Measurements from ENCODE around the gene SLX4. TPM values are rescaled to one million over a fixed set of nuclear protein-coding genes. Genes with fewer than 3 reads are reported as not detected.

The SLX4 gene
- total RNA-seq, 1 donor from 2014 or later: 11.8 TPM

DNA sequence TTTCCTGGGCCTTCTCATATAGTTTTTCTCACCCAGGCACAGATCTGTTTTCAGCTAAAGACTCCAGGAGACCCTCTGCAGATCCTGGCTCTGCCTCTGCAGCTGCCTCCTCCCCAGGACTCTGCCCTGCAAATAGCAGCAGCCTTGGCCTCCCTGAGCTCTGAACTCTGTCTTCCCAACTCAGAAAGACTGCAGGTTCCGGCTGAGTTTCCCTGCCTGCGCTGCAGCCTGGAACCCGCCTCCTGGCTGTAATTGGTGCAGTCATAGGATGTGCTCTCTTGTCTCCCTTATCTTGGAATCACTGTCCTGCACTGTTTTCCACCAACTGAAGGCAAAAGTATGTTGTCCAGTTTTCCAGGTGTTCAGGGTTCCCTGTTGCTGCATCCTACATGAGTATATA is 28.8 kb upstream of the SLX4 start:
- no peaks in the 10 kb centered on the region for H3K27me3 Mint-ChIP-seq (ENCODE audit: unreplicated experiment)
- TF ChIP-seq, protein P1, sequence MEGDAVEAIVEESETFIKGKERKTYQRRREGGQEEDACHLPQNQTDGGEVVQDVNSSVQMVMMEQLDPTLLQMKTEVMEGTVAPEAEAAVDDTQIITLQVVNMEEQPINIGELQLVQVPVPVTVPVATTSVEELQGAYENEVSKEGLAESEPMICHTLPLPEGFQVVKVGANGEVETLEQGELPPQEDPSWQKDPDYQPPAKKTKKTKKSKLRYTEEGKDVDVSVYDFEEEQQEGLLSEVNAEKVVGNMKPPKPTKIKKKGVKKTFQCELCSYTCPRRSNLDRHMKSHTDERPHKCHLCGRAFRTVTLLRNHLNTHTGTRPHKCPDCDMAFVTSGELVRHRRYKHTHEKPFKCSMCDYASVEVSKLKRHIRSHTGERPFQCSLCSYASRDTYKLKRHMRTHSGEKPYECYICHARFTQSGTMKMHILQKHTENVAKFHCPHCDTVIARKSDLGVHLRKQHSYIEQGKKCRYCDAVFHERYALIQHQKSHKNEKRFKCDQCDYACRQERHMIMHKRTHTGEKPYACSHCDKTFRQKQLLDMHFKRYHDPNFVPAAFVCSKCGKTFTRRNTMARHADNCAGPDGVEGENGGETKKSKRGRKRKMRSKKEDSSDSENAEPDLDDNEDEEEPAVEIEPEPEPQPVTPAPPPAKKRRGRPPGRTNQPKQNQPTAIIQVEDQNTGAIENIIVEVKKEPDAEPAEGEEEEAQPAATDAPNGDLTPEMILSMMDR (IDR thresholded peaks at IDR 0.05; ENCODE audit: unreplicated experiment): no peak
- no peak for DNase-seq (ENCODE audit: low spot score)
- peaks cover 5% of the 10 kb centered on the region for H3K36me3 Mint-ChIP-seq (ENCODE audit: low read depth, unreplicated experiment)
- peaks cover 48% of the 10 kb centered on the region for H3K4me1 Mint-ChIP-seq (ENCODE audit: unreplicated experiment)
- H3K9me3 Mint-ChIP-seq (ENCODE audit: unreplicated experiment): no peaks in the 10 kb centered on the region
- H3K4me3 Mint-ChIP-seq (ENCODE audit: unreplicated experiment): no peak overlapping the region
- H3K27ac Mint-ChIP-seq (ENCODE audit: unreplicated experiment): peak overlapping the region; percentile 54

DNA sequence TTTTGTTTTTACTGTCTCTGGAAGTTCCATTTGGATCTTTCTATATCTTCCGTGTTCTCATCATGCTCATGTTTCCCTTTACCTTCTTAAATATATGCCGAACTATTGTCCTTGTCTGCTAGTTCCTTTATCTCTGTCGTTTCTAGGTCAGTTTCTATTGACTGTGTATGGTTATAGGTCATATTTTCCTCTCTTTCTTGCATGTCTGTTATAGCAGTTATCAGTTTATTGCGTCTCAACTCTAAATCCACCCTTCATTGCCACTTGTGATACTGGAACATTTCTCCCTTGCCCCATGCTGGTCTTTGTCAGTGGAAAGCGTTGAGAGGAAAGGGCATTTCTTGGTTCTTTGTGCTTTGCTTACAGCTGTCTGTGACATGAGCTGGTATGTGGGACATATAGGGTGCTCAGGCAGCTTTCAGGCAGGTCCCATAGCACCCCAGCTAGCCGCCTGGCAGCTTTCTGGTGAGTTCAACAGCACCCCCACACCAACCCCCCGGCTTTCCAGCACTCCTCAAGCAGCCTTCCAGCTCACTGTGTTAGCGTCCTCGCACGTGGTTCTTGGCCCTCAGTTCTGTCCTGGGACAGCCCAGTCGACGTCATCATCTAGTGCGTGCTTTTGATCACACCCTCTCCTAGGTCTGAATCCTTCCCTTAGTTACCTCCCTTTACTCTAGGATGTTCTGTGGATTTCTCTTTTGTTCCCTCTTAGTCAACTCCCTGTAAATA is 27.7 kb upstream of the SLX4 start:
- no peaks in the 10 kb centered on the region for H3K9me3 Mint-ChIP-seq (ENCODE audit: unreplicated experiment)
- H3K4me1 Mint-ChIP-seq (ENCODE audit: unreplicated experiment): peaks cover 48% of the 10 kb centered on the region
- no peaks in the 10 kb centered on the region for H3K27me3 Mint-ChIP-seq (ENCODE audit: unreplicated experiment)
- DNase-seq (ENCODE audit: low spot score): no peak
- peak overlapping the region; percentile 34 for H3K27ac Mint-ChIP-seq (ENCODE audit: unreplicated experiment)
- TF ChIP-seq, protein P1 (IDR thresholded peaks at IDR 0.05; ENCODE audit: unreplicated experiment): no peak
- peaks cover 5% of the 10 kb centered on the region for H3K36me3 Mint-ChIP-seq (ENCODE audit: low read depth, unreplicated experiment)
- no peak overlapping the region for H3K4me3 Mint-ChIP-seq (ENCODE audit: unreplicated experiment)

DNA sequence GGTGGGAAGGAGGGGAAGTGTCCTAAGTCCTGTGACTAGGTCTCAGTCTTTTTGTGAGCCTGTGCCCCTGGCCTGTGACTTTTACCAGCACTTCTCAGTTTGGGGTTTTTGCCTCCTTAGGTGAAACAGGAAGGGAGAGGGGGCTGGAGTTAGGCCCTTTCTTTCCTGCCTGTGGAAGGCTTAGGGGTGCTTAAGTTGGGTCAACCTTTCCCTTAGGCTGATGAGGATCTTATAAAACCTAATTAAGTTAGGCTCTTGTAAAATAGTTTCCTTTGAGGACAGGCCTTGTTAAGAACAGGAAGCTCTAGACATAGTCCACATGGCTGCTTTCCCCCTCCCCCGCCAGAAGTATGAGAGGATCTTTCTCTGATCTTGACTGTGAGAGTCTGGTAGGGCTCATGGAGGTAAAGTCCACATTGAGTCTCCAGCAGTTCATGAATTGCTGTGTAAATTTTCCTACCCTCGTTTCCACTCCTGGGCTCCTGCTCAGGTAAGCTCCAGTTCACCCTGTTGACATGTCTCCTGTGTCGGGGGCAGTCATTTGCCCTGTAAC is 26.0 kb upstream of the SLX4 start:
- H3K4me1 Mint-ChIP-seq (ENCODE audit: unreplicated experiment): peaks cover 46% of the 10 kb centered on the region
- no peaks in the 10 kb centered on the region for H3K9me3 Mint-ChIP-seq (ENCODE audit: unreplicated experiment)
- H3K4me3 Mint-ChIP-seq (ENCODE audit: unreplicated experiment): no peak overlapping the region

DNA sequence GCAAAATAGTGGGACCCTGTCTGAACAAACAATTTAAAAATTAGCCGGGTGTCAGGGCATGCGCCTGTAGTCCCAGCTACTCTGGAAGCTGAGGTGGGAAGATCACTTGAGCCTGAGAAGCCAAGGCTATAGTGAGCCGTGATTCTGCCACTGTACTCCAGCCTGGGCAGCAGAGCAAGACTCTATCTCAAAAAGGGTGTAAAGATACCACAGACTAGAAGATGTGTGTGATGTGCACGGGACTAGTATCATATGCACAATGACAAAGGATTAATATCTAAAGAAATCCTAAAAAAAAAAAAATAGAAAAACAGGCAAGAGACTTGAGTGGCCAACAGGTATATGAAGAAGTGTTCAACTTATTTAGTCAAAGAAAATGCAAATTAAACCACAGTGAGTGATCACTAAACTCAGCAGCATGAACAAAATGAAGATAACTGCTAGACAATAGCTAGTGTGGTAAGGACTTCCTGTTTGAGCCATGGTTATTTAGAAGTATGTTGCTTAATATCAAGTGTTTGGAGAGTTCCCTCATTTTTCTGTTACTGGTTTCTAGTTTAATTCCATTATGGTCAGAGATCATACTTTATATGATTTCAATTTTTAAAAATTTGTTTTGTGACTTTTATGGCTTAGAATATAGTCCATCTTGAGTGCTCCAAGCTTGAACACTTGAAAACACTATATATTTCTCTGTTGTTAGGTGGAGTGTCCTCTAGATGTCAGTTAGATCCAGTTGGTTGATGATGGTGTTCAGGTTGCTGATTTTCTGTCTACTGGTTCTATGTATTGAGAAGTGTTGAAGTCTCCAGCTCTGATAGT is 14.7 kb upstream of the SLX4 start:
- H3K36me3 Mint-ChIP-seq (ENCODE audit: low read depth, unreplicated experiment): no peaks in the 10 kb centered on the region
- H3K9me3 Mint-ChIP-seq (ENCODE audit: unreplicated experiment): no peaks in the 10 kb centered on the region
- H3K4me1 Mint-ChIP-seq (ENCODE audit: unreplicated experiment): peaks cover 12% of the 10 kb centered on the region
- no peak overlapping the region for H3K4me3 Mint-ChIP-seq (ENCODE audit: unreplicated experiment)
- no peak overlapping the region for H3K27ac Mint-ChIP-seq (ENCODE audit: unreplicated experiment)
- DNase-seq (ENCODE audit: low spot score): no peak
- H3K27me3 Mint-ChIP-seq (ENCODE audit: unreplicated experiment): no peaks in the 10 kb centered on the region
- TF ChIP-seq, protein P1 (IDR thresholded peaks at IDR 0.05; ENCODE audit: unreplicated experiment): no peak

More for the DNA sequence above, 26.0 kb upstream of the SLX4 start:
- H3K27ac Mint-ChIP-seq (ENCODE audit: unreplicated experiment): peak overlapping the region; percentile 96
- DNase-seq (ENCODE audit: low spot score): peak; percentile 30
- H3K27me3 Mint-ChIP-seq (ENCODE audit: unreplicated experiment): no peaks in the 10 kb centered on the region
- TF ChIP-seq, protein P1 (IDR thresholded peaks at IDR 0.05; ENCODE audit: unreplicated experiment): no peak
- peaks cover 4% of the 10 kb centered on the region for H3K36me3 Mint-ChIP-seq (ENCODE audit: low read depth, unreplicated experiment)
